NT2/D1 (cell line): ENCODE results near the gene SARS1.
A peak's percentile ranks its signal among the peaks of the same experiment; 100 is the strongest.

ENCODE experiments used
- DNase-seq: peaks from one replicate; pipeline ENCODE4 v3.0.0-alpha.2; 2011; ENCODE audit warnings: low read depth, low spot score
- H3K27me3 ChIP-seq: 2 replicates; pipeline ENCODE4 v1.6.0; 2011; ENCODE audit warnings: mild to moderate bottlenecking; ENCODE audit not compliant: insufficient read length, insufficient read depth
- H3K36me3 ChIP-seq: 2 replicates; pipeline ENCODE4 v1.6.1; 2011; ENCODE audit warnings: mild to moderate bottlenecking, low read length, mixed read lengths; ENCODE audit not compliant: insufficient read depth, insufficient read length
- H3K4me1 ChIP-seq: 2 replicates; pipeline ENCODE4 v1.5.1; 2011; ENCODE audit not compliant: insufficient read depth, insufficient read length
- H3K4me3 ChIP-seq: 2 replicates; pipeline ENCODE4 v1.5.1; 2011; ENCODE audit warnings: low read depth; ENCODE audit not compliant: insufficient read length
- H3K9ac ChIP-seq: 2 replicates; pipeline ENCODE4 v1.6.0; 2011; ENCODE audit warnings: low read depth; ENCODE audit not compliant: insufficient read length
- H3K9me3 ChIP-seq: 2 replicates; pipeline ENCODE4 v1.5.1; 2011; ENCODE audit warnings: mild to moderate bottlenecking, low read length; ENCODE audit not compliant: insufficient read depth
- SUZ12 ChIP-seq: IDR thresholded peaks from 2 replicates; pipeline ENCODE4 v1.6.1; 2011; ENCODE audit not compliant: insufficient read length, insufficient read depth; ENCODE audit errors: extremely low read depth
- YY1 ChIP-seq: IDR thresholded peaks from 2 replicates; pipeline ENCODE4 v1.6.1; 2011; ENCODE audit not compliant: insufficient read length, insufficient read depth
- ZNF274 ChIP-seq: IDR thresholded peaks from 2 replicates; pipeline ENCODE4 v1.6.1; 2011; ENCODE audit warnings: mild to moderate bottlenecking, low read depth, low read length

The SARS1 gene

DNA sequence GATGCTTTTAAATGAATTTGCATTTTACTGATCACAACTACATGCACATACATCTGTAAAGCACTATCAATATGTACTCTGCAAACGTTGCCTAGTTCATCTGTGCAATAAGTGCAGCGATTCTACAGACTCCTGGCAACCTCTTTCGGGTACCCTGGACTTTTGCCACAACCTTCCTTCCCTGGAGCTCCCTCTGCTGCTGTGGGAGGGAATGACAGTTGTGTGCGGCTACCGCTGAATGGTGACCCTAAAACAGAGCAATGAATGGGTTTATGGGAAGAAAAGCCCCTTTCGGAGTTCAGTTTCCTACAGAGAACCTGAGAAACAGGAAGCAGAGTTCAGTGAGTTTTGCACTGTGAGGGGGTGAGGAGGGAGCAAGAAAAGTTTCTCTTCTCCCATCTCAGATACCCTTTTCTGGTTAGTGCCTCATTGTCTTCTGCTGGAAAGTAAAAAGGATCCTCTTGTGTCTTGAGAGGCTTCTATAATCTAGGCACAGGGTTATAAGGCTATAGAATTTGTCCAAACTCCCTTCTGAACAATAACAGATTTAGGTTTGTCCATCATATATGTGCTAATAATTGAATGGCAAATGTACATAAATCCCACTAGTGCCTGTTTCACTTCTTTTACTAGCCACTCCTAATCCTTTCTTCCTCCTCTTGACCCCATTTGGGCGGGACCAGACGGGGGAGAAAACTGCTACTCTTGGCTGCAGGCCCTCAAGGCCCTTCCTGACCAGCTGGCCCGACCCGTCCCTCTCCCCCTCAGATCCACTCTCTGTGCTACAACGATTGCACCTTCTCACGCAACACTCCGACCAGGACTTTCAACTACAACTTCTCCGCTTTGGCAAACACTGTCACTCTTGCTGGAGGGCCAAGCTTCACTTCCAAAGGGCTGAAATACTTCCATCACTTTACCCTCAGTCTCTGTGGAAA lies 19.8 kb upstream of the SARS1 start:
- no peak for DNase-seq
- Histone ChIP-seq H3K9me3 (no peaks in the 10 kb centered on the region), H3K4me1 (no peaks in the 10 kb centered on the region), H3K9ac (no peak overlapping the region), H3K4me3 (no peak overlapping the region), H3K36me3 (no peaks in the 10 kb centered on the region), H3K27me3 (no peaks in the 10 kb centered on the region)
- TF ChIP-seq YY1 (no peak), ZNF274 (no peak), SUZ12 (no peak)

DNA sequence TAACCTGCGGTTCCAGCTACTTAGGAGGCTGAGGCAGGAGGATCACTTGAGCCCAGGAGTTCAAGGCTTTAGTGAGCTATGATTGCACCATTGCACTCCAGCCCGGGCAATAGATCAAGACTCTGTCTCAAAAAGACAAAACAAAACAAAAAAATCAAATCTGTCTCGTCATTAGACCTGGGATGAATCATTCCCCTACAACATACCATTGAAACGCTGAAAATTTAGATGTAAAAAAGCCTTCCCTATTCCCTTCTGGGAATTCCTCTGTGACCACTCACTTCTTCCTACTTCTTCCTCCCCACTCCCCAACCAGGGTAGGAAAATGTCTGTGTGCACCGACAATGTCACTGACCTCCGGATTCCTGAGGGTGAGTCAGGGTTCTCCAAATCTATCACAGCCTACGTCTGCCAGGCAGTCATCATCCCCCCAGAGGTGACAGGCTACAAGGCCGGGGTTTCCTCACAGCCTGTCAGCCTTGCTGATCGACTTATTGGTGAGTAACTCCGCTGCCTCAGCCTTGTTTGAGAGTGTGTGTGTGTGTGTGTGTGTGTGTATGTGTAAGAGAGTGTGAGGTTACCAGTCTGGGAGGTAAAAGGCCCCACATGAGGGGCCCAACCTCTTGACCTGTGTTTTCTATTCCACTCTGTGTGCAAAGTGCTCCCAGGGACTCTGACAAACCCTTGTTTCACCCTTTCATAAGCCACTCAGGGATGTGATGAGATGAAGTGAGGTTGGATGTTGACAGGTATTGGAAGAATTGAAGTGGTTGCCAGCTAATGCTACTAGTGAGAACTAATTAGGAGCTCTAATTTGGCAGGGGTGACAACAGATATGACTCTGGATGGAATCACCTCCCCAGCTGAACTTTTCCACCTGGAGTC lies 16.3 kb upstream of the SARS1 start:
- Histone ChIP-seq H3K36me3 (no peaks in the 10 kb centered on the region), H3K4me3 (no peak overlapping the region), H3K9ac (no peak overlapping the region), H3K27me3 (no peaks in the 10 kb centered on the region), H3K4me1 (peaks cover 4% of the 10 kb centered on the region), H3K9me3 (no peaks in the 10 kb centered on the region)
- TF ChIP-seq YY1: no peak
- TF ChIP-seq ZNF274: no peak
- TF ChIP-seq SUZ12: no peak
- no peak for DNase-seq

DNA sequence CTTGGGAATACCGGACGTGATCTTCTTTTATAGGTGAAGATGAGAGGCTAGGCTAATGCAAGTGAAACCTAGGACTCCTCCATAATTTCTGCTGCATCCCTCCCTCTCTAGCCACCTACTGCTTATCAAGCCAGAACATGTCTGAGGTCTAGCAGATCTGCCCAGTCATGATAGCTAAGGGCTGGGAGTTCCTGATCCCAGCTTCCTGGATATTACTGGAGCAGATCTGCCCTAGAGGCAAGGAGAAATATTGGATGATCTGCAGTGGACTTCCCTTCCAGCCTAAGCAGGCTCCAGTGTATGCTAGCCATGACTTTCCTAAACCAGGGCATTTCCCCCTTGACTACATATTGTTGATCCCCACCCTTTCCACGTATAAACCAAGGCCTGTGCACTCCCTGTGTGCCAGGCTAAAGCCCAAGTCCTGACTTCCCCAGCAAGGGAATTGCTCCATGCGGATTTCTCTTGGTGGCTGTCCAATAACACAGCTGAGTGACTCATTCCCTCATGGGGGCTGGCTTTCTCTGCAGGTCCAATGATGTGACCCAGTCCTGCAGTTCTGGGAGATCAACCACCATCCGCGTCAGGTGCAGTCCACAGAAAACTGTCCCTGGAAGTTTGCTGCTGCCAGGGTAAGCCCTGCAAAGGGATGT lies 15.5 kb upstream of the SARS1 start:
- Histone ChIP-seq H3K36me3 (no peaks in the 10 kb centered on the region), H3K4me3 (no peak overlapping the region), H3K9me3 (no peaks in the 10 kb centered on the region), H3K9ac (no peak overlapping the region), H3K27me3 (no peaks in the 10 kb centered on the region), H3K4me1 (peaks cover 4% of the 10 kb centered on the region)
- TF ChIP-seq ZNF274 (no peak), YY1 (no peak), SUZ12 (no peak)
- DNase-seq: no peak

DNA sequence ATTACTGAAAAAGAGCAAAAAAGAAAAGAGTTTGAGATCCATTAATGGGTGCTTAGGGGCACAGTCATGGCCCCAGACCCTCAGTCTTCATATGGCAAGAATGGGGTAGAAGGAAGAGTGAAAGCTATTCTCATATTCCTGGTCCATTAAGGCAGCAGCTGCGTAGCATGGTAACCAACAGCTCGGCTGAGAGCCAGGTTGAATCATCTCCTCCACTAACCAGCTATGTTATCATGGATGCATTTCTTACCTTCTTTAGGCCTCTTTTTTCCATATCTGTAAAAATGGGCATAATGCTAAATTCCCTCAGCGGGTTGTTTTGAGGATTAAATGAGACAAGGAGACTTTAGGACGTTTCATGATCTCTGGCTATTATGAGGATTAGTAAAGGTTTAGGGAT lies 15.0 kb upstream of the SARS1 start:
- no peak for DNase-seq

DNA sequence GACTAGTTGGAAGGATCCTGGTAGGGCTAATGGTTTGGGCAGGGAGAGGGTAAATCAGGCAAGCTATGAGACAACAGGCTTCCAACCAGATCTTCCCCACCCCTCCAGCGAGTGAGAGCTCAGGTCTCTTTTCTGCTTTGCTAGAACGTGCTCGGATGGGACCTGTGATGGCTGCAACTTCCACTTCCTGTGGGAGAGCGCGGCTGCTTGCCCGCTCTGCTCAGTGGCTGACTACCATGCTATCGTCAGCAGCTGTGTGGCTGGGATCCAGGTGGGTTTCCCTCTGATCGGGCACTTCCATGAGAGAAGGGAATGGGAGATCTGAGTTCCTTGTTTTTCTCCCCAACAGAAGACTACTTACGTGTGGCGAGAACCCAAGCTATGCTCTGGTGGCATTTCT lies 14.0 kb upstream of the SARS1 start:
- H3K9me3 ChIP-seq: no peaks in the 10 kb centered on the region
- no peaks in the 10 kb centered on the region for H3K27me3 ChIP-seq
- H3K4me1 ChIP-seq: peaks cover 4% of the 10 kb centered on the region
- no peaks in the 10 kb centered on the region for H3K36me3 ChIP-seq
- no peak for DNase-seq
- TF ChIP-seq ZNF274 (no peak), SUZ12 (no peak), YY1 (no peak)
- no peak overlapping the region for H3K4me3 ChIP-seq
- no peak overlapping the region for H3K9ac ChIP-seq

More for the DNA sequence above, 15.0 kb upstream of the SARS1 start:
- no peaks in the 10 kb centered on the region for H3K27me3 ChIP-seq
- no peaks in the 10 kb centered on the region for H3K36me3 ChIP-seq
- no peaks in the 10 kb centered on the region for H3K9me3 ChIP-seq
- H3K4me3 ChIP-seq: no peak overlapping the region
- peaks cover 4% of the 10 kb centered on the region for H3K4me1 ChIP-seq
- H3K9ac ChIP-seq: no peak overlapping the region
- TF ChIP-seq ZNF274 (no peak), YY1 (no peak), SUZ12 (no peak)

DNA sequence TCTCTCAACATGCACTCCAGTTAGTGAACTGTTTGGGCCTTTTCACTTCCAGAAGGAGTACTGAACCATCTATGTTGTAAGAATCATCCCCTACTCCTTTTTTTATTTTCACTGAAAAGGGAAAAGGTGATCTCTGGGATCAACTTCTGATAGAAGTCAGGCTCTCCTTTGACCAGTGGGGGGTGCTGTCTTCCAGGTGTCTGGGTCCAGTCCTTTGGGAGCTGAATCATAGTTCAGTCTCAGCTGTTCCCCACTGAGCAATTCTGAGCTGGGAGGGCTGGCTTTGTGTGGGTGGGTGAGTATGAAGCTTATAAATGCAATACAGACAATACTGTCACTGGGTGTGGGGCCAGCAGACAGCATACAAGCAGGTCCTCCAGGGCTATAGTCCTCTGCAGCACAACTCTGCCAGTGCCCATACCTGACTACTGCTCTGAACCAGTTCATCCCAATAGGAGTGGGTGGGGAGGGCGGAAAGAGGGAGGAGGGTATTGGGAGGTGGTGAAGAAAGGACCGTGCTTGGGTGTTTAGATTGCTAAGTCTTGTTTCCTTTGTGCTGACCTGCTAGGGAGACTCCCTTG lies 12.5 kb upstream of the SARS1 start:
- DNase-seq: peak; percentile 64
- no peak for TF ChIP-seq ZNF274
- TF ChIP-seq YY1: no peak
- TF ChIP-seq SUZ12: no peak
- H3K9ac ChIP-seq: no peak overlapping the region

More for the DNA sequence above, 12.5 kb upstream of the SARS1 start:
- Histone ChIP-seq H3K4me1 (peaks cover 4% of the 10 kb centered on the region), H3K4me3 (no peak overlapping the region), H3K9me3 (no peaks in the 10 kb centered on the region), H3K36me3 (no peaks in the 10 kb centered on the region), H3K27me3 (no peaks in the 10 kb centered on the region)
